ENCODE results near the gene NOM1.
"Not testable (repeated sequence)": the region's sequence is repeated elsewhere in the genome, so short reads cannot be mapped to it uniquely, and the experiment has no call there.

The NOM1 gene, protein sequence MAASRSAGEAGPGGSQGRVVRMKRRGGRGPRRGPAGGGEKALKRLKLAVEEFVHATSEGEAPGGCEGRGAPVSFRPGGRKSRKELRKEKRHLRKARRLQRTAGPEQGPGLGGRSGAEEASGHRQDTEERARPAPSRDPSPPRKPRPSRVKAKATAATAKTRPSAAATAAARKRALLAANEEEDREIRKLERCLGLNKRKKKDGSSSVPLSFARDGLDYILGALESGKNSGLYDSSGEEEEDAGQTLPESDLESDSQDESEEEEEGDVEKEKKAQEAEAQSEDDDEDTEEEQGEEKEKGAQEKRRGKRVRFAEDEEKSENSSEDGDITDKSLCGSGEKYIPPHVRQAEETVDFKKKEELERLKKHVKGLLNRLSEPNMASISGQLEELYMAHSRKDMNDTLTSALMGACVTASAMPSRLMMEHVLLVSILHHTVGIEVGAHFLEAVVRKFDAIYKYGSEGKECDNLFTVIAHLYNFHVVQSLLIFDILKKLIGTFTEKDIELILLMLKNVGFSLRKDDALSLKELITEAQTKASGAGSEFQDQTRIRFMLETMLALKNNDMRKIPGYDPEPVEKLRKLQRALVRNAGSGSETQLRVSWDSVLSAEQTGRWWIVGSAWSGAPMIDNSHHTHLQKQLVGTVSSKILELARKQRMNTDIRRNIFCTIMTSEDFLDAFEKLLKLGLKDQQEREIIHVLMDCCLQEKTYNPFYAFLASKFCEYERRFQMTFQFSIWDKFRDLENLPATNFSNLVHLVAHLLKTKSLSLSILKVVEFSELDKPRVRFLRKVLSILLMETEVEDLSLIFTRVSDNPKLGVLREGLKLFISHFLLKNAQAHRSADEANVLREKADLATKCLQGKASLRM

GRCh38 chr7:156949541-156950380, at the start of gene NOM1:
Gene NOM1, plus strand, starts transcription at chr7:156949712. Its CDS starts 26 bp downstream, at chr7:156949738.
- DNase-seq (ENCODE audit: low read depth, low spot score) = no peak

- not testable (repeated sequence) for DNase-seq (ENCODE audit: low read depth, low spot score)
These were observed 49.4 kb upstream of the NOM1 start for GRCh38 chr7:156900093-156900492.

DNA sequence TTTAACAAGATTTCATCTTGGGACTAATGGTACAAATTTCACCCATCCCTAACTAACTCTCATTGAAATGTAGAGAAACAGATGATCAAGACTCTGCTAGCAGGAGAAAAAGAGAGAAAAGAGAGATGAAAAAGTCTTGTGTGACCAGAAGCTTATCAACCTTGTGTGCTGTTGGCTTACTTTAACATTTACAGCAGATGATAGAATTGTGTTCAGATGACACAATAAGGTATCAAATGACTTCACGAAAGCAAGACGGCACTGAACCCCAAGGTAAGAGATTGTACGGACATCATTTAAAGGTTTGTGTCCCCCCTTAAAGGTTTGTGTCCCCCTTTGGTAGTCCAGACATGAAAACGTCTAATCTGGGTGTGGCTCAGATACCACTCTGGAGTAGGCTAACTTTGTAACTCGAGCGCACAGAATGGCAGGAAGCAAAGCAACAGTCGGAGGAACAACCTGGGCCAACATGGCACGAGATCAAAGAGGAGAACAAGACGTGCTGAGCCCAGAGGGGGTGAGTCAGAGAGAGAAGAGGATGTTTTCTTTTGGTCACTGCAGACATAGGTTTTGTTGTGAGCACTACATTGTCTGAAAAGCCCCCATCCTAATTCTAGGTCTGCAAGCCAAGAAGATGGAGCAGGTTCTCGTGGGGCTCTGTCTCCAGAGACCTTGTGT, 46.1 kb upstream of the NOM1 start:
- no peak for DNase-seq (ENCODE audit: low read depth, low spot score)

DNA sequence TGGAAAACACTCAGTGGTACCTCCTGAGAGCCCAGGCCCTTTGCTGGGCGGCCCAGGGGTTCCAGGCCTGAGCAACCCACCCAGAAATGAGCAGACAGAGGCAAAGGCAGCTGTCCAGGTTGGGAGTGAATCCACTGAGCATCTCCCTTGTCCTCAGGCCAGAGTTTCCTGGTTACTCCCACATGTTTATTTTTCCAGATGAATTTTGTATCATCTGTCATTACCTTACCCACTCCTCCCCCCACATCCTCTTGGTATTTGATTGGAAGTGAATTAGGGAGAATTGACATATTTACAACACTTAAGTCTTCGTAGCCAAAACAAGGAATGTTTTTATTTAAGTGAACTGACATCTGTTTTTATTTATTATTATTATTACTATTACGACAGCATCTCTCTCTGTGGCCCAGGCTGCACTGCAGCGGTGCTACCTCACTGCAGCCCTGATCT, 43.3 kb upstream of the NOM1 start:
- no peak for DNase-seq (ENCODE audit: low read depth, low spot score)

GRCh38 chr7:156907656-156908055, 41.9 kb upstream of the NOM1 start:
- no peak for DNase-seq (ENCODE audit: low read depth, low spot score)

DNA sequence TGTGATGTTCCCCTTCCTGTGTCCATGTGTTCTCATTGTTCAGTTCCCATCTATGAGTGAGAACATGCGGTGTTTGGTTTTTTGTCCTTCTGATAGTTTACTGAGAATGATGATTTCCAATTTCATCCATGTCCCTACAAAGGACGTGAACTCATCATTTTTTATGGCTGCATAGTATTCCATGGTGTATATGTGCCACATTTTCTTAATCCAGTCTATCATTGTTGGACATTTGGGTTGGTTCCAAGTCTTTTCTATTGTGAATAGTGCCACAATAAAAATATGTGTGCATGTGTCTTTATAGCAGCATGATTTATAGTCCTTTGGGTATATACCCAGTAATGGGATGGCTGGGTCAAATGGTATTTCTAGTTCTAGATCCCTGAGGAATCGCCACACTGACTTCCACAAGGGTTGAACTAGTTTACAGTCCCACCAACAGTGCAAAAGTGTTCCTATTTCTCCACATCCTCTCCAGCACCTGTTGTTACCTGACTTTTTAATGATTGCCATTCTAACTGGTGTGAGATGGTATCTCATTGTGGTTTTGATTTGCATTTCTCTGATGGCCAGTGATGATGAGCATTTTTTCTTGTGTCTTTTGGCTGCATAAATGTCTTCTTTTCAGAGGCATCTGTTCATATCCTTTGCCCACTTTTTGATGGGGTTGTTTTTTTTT, 39.8 kb upstream of the NOM1 start:
- DNase-seq (ENCODE audit: low read depth, low spot score) = not testable (repeated sequence)

- DNase-seq (ENCODE audit: low read depth, low spot score) = no peak
These were observed 30.9 kb upstream of the NOM1 start for GRCh38 chr7:156918635-156919034.

DNA sequence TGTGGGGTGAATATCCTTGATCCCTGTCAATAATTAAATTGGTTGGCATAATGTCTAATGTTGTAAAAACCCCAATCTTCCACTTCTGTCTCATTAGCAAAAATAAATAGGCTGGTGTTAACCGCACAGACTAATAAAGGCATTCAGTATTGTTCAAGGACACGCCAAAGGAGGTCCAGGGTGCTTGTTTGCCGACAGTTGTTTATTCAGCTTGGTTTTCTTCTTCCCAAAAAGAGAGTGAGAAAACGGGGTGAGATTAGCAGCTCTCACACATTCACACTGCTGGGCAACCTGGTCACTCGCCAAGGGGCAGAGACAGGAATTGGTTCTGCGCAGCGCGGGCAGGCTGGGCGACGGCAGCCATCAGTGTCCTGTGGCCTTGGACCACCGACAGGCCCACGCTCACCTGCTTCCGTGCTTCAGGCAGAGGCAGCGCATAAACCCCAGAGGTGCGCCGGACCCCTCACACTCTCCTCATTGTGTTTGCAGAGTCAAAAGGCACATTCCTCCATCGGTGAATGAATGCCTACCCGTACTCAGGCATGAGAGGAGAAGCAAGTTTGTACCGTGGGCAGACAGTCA, 30.3 kb upstream of the NOM1 start:
- no peak for DNase-seq (ENCODE audit: low read depth, low spot score)

DNA sequence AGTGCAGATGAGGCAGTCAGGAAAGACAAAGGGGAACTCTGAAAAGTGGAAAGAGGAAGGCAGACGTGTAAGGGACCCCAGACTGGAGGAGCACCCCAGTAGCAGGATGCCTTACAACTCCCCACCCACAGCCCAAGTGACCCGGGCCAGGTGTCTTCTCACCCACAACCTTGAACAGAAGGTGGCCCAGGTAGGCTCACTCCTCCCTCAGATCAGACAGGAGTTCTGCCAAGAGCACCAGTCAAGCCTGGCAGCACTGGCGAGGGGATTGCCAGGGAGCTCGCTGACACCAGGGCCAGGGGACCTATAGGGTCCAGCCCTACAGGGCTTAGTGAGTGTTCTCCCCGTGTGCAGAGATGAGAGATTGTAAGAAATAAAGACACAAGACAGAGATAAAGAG, 29.4 kb upstream of the NOM1 start:
- no peak for DNase-seq (ENCODE audit: low read depth, low spot score)

DNA sequence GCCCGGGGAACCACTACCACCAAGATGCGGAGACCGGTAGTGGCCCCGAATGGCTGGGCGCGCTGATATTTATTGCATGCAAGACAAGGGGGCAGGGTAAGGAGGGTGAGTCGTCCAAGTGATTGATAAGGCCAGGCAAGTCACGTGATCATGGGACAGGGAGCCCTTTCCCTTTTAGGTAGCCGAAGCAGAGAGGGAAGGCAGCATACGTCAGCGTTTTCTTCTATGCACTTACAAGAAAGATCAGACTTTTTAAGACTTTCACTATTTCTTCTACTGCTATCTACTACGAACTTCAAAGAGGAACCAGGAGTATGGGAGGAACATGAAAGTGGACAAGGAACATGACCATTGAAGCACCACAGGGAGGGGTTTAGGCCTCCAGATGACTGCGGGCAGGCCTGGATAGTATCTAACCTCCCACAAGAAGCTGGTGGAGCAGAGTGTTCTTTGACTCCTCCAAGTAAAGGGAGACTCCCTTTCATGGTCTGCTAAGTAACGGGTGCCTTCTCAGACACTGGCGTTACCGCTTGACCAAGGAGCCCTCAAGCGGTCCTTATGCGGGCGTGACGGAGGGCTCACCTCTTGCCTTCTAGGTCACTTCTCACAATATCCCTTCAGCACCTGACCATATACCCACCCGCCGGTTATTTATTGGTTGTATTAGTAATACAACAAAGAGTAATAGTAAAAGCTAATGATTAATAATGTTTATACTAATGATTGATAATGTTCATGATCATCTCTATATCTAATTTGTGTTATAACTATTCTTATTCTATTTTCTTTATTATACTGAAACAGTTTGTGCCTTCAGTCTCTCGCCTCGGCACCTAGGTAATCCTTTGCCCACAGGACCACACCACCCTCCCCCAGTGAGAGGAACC, 28.8 kb upstream of the NOM1 start:
- DNase-seq (ENCODE audit: low read depth, low spot score) = not testable (repeated sequence)

DNA sequence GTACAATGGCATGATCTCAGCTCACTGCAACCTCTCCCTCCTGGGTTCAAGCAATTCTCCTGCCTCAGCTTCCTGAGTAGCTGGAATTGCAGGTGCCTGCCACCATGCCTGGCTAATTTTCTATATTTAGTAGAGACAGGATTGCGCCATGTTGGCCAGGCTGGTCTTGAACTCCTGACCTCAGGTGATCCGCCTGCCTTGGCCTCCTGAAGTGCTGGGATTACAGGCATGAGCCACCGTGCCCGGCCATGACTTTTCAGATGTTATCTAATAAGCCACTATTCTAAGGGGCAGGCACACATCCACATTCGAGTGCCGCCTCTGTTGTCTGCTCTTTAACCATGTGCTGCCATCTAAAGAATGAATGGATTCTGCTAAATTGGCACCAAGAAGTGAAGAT, 27.2 kb upstream of the NOM1 start:
- not testable (repeated sequence) for DNase-seq (ENCODE audit: low read depth, low spot score)

GRCh38 chr7:156925821-156926220, 23.7 kb upstream of the NOM1 start:
- not testable (repeated sequence) for DNase-seq (ENCODE audit: low read depth, low spot score)

- DNase-seq (ENCODE audit: low read depth, low spot score) = no peak
These were observed 21.7 kb upstream of the NOM1 start for GRCh38 chr7:156927571-156928405.

DNA sequence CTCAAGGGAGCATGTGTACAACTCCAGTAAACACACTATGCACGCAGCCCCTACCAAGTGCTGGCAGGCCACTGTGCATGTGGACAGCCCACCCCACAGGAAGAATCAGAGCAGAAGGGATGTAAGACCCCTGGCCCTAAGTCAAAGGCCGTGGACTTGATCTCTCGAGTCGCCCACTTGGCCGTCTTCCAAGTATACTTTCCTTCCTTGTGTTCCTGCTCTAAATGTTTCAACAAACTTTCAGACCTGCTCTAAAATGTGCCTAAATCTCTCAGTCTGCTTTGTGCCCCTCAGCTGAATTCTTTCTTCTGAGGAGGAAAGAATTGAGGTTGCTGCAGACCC, 21.1 kb upstream of the NOM1 start:
- DNase-seq (ENCODE audit: low read depth, low spot score) = no peak

DNA sequence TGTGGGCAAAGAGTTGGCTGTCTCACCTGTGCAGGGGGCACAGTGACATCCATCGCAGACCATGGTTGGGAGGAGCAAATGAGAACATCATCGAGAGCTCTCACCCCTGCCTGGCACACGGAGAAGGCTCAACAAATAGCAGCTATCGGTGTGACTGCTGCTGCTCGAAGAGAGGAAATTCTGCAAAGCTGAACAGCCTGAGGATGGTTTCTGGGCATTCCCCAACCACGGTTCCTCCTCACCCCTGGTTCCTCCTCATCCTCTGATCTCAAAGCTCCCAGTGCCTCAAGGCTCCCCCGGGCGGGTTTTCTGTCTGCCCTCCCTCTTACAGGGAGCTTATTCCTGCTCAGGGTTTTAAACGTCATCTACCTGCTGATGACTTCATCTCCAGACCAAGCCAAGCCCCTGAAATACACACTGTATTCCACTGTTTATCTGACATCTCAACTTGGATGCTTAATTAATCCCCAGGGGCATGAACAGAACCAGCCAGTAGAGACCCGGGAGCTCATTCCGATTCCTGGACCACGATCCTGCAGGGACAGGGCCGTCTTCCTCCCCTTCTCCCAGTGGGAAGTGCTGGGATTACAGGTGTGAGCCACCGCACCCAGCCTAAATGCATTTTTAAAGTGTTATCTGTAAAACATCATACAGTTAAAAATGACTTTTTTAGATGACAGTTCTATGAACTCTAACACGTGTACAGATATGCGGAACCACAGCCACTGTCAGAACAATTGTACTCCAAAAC, 19.5 kb upstream of the NOM1 start:
- DNase-seq (ENCODE audit: low read depth, low spot score) = no peak

DNA sequence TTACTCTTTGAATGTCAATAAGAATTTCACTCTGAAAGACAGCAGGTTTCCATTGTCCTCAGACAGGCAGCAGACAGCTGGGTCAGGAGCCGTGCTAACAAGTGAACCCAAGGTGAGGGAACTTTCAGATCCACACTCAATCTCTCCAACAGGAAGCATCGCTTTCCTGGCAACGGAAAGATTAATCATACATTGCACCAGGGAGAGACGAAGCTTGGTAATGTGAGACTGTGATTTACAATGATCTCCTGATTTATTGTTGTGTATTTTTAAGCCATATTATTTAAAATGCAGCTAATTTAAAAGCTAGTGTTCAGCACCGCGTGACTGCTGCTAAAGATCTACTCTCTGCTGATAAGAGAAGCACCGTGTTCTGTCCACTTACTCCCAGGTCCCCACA, 17.5 kb upstream of the NOM1 start:
- DNase-seq (ENCODE audit: low read depth, low spot score) = no peak

GRCh38 chr7:156935250-156935649, 14.3 kb upstream of the NOM1 start:
- no peak for DNase-seq (ENCODE audit: low read depth, low spot score)

- not testable (repeated sequence) for DNase-seq (ENCODE audit: low read depth, low spot score)
These were observed 12.7 kb upstream of the NOM1 start for GRCh38 chr7:156936766-156937165.
